IMR-90 (cell line): Measurements from ENCODE around the gene PRCP. TPM values are rescaled to one million over a fixed set of nuclear protein-coding genes. Genes with fewer than 3 reads are reported as not detected.

Experiments
- ATAC-seq: fragments of 200-7000 bp; cut with Tn5 transposase; 2 replicates; pipeline ENCODE4 v1.9.1; 2020; ENCODE audit warnings: low read depth, mild to moderate bottlenecking, moderate library complexity
- BruUV-seq: library from RNA; stranded (reverse); fragments of 400-500 nt; replicated peaks from 2 replicates; lab custom pipeline; 2021; lab: Mats Ljungman, UMichigan
- CTCF ChIA-PET: fragments of 300-600 bp; formaldehyde crosslinking; extraction: SDS; loops from one replicate; lab custom pipeline; 2021; ENCODE audit warnings: antibody characterized with exemption; lab: Yijun Ruan, JAX
- POLR2A ChIA-PET: fragments of 300-600 bp; sonication (Branson Sonifier 250); formaldehyde crosslinking; loops from one replicate; lab custom pipeline; 2022; ENCODE audit warnings: antibody characterized with exemption; ENCODE audit not compliant: unreplicated experiment; lab: Charles Lee
- DNase-seq: peaks from one replicate; pipeline ENCODE4 v3.0.0; 2013
- H2AFZ ChIP-seq: replicated peaks from 2 replicates; pipeline ENCODE3; 2013; ENCODE audit warnings: low read length, mild to moderate bottlenecking; ENCODE audit not compliant: poor library complexity
- H2AK5ac ChIP-seq: 2 replicates; pipeline ENCODE4 v1.6.1; 2013; ENCODE audit warnings: low read depth, low read length, inconsistent platforms
- H2AK9ac ChIP-seq: replicated peaks from 2 replicates; pipeline ENCODE3; 2013; ENCODE audit warnings: mild to moderate bottlenecking, low read depth, low read length, moderate library complexity; ENCODE audit not compliant: poor library complexity
- H2BK120ac ChIP-seq: 2 replicates; pipeline ENCODE4 v1.6.1; 2013; ENCODE audit warnings: low read depth, low read length, inconsistent platforms
- H2BK15ac ChIP-seq: 3 replicates; pipeline ENCODE4 v1.6.1; 2013; ENCODE audit warnings: low read depth, low read length, inconsistent platforms
- H2BK20ac ChIP-seq: 2 replicates; pipeline ENCODE4 v1.6.1; 2013; ENCODE audit warnings: low read depth, mild to moderate bottlenecking, inconsistent platforms, low read length, moderate library complexity
- H2BK5ac ChIP-seq: 2 replicates; pipeline ENCODE4 v1.6.1; 2013; ENCODE audit warnings: mild to moderate bottlenecking, low read depth, low read length, inconsistent platforms; ENCODE audit not compliant: poor library complexity, severe bottlenecking
- H3K14ac ChIP-seq: replicated peaks from 2 replicates; pipeline ENCODE4 v1.6.1; 2013; ENCODE audit warnings: low read depth, low read length, inconsistent platforms
- H3K18ac ChIP-seq: 2 replicates; pipeline ENCODE4 v1.6.1; 2013; ENCODE audit warnings: low read depth, low read length, control low read depth
- H3K23ac ChIP-seq: 2 replicates; pipeline ENCODE4 v1.6.1; 2013; ENCODE audit warnings: low read depth, low read length, inconsistent platforms
- H3K27ac ChIP-seq: 2 replicates; pipeline ENCODE4 v1.5.1; 2013; ENCODE audit warnings: mild to moderate bottlenecking, control low read depth, low read length; ENCODE audit not compliant: insufficient read depth
- H3K27me3 ChIP-seq: 2 replicates; pipeline ENCODE4 v1.6.1; 2013; ENCODE audit warnings: low read length; ENCODE audit not compliant: control insufficient read depth, insufficient read depth
- H3K36me3 ChIP-seq: 2 replicates; pipeline ENCODE4 v1.6.1; 2013; ENCODE audit warnings: low read length, mixed read lengths; ENCODE audit not compliant: control insufficient read depth, insufficient read depth
- H3K4ac ChIP-seq: 2 replicates; pipeline ENCODE4 v1.6.1; 2013; ENCODE audit warnings: low read depth, low read length, inconsistent platforms
- H3K4me1 ChIP-seq: 2 replicates; pipeline ENCODE4 v1.6.1; 2013; ENCODE audit warnings: low read length, mixed read lengths; ENCODE audit not compliant: control insufficient read depth, insufficient read depth
- H3K4me2 ChIP-seq: 2 replicates; pipeline ENCODE4 v1.6.1; 2013; ENCODE audit warnings: low read depth, mild to moderate bottlenecking, control low read depth, low read length, moderate library complexity
- H3K4me3 ChIP-seq: 2 replicates; pipeline ENCODE4 v1.5.1; 2013; ENCODE audit warnings: low read depth, mild to moderate bottlenecking, control low read depth, low read length, moderate library complexity; ENCODE audit not compliant: insufficient read depth
- H3K56ac ChIP-seq: 2 replicates; pipeline ENCODE4 v1.6.1; 2013; ENCODE audit warnings: low read length, inconsistent platforms; ENCODE audit not compliant: insufficient read depth; ENCODE audit errors: extremely low read depth
- H3K79me1 ChIP-seq, 2 experiments: 2 replicates each; pipeline ENCODE4 v1.6.1; 2013; ENCODE audit warnings: low read length in 2 of 2, inconsistent platforms in 1 of 2, low read depth in 1 of 2
- H3K9ac ChIP-seq: 2 replicates; pipeline ENCODE4 v1.6.1; 2013; ENCODE audit warnings: low read depth, low read length, control low read depth
- H3K9me1 ChIP-seq: 2 replicates; pipeline ENCODE4 v1.6.1; 2013; ENCODE audit warnings: low read length, inconsistent platforms; ENCODE audit not compliant: insufficient read depth
- H3K9me3 ChIP-seq: 2 replicates; pipeline ENCODE4 v1.6.1; 2013; ENCODE audit warnings: low read length; ENCODE audit not compliant: control insufficient read depth, insufficient read depth
- H4K20me1 ChIP-seq: 2 replicates; pipeline ENCODE4 v1.6.1; 2013; ENCODE audit warnings: low read length, inconsistent platforms; ENCODE audit not compliant: insufficient read depth
- H4K5ac ChIP-seq: 2 replicates; pipeline ENCODE4 v1.6.1; 2013; ENCODE audit warnings: mild to moderate bottlenecking, low read depth, low read length, control low read depth
- H4K8ac ChIP-seq, 2 experiments: 2 replicates each; pipeline ENCODE4 v1.6.1; 2013; ENCODE audit warnings: low read depth in 2 of 2, low read length in 2 of 2, control low read depth in 1 of 2, inconsistent platforms in 1 of 2
- H4K91ac ChIP-seq: 2 replicates; pipeline ENCODE4 v1.6.1; 2013; ENCODE audit warnings: low read depth, low read length, inconsistent platforms; ENCODE audit not compliant: insufficient read depth
- CEBPB ChIP-seq: IDR thresholded peaks from 2 replicates; pipeline ENCODE4 v1.6.1; 2012; ENCODE audit warnings: low read depth, low read length, improper control_type of control experiment
- CHD1 ChIP-seq: IDR thresholded peaks from 2 replicates; pipeline ENCODE4 v1.6.1; 2012; ENCODE audit warnings: low read depth, low read length, improper control_type of control experiment
- FOS ChIP-seq: fragments of 150-350 bp; IDR thresholded peaks from 2 replicates; pipeline ENCODE4 v1.6.1; 2016; ENCODE audit warnings: low read depth, low read length
- MAFK ChIP-seq: IDR thresholded peaks from 2 replicates; pipeline ENCODE4 v1.6.1; 2012; ENCODE audit warnings: low read depth, low read length, improper control_type of control experiment
- MAZ ChIP-seq: IDR thresholded peaks from 2 replicates; pipeline ENCODE4 v1.6.1; 2012; ENCODE audit warnings: low read depth, mild to moderate bottlenecking, low read length, improper control_type of control experiment, moderate library complexity, borderline replicate concordance
- MXI1 ChIP-seq: IDR thresholded peaks from 2 replicates; pipeline ENCODE4 v1.6.1; 2012; ENCODE audit warnings: low read depth, mild to moderate bottlenecking, low read length, moderate library complexity, borderline replicate concordance
- NFE2L2 ChIP-seq: fragments of 150-350 bp; IDR thresholded peaks from 2 replicates; pipeline ENCODE4 v1.6.1; 2016; ENCODE audit warnings: low read depth, mild to moderate bottlenecking, low read length
- POLR2A ChIP-seq: IDR thresholded peaks from 2 replicates; pipeline ENCODE4 v1.6.1; 2012; ENCODE audit warnings: mild to moderate bottlenecking, low read depth, low read length
- RAD21 ChIP-seq: IDR thresholded peaks from 2 replicates; pipeline ENCODE4 v1.6.1; 2012; ENCODE audit warnings: low read length, improper control_type of control experiment
- RCOR1 ChIP-seq: IDR thresholded peaks from 2 replicates; pipeline ENCODE4 v1.6.1; 2012; ENCODE audit warnings: mild to moderate bottlenecking, low read length, improper control_type of control experiment; ENCODE audit not compliant: insufficient replicate concordance
- RFX5 ChIP-seq: IDR thresholded peaks from 2 replicates; pipeline ENCODE4 v1.8.0; 2012; ENCODE audit warnings: low read depth, mild to moderate bottlenecking, low read length, moderate library complexity
- SMC3 ChIP-seq: fragments of 150-350 bp; IDR thresholded peaks from 2 replicates; pipeline ENCODE4 v1.6.1; 2016; ENCODE audit warnings: low read depth, mild to moderate bottlenecking, antibody characterized with exemption, low read length, moderate library complexity
- USF2 ChIP-seq: fragments of 150-350 bp; IDR thresholded peaks from 2 replicates; pipeline ENCODE4 v1.6.1; 2017; ENCODE audit warnings: mild to moderate bottlenecking, antibody characterized with exemption, low read length, low read depth
- WGBS, 2 experiments: methylation state at CpG; one replicate each; pipeline versions ENCODE4 v1.1.5 to v1.1.7; 2013; ENCODE audit warnings: missing lambda C conversion rate in 2 of 2; ENCODE audit not compliant: insufficient read length in 1 of 2; ENCODE audit errors: extremely low coverage in 2 of 2; 5-methylcytosine and 5-hydroxymethylcytosine counted together
- dilution Hi-C: fragments of 300-500 bp; cut with HindIII; formaldehyde crosslinking; loops from one replicate; pipeline ENCODE4 v1.14.3; 2018; ENCODE audit warnings: low sequenced_read_pairs; ENCODE audit not compliant: unreplicated experiment
- in situ Hi-C: fragments of 300-500 bp; cut with MboI; formaldehyde crosslinking; loops from 3 replicates; pipeline ENCODE4 v1.14.3; 2019; ENCODE audit warnings: low sequenced_read_pairs, inconsistent platforms, mixed read lengths
- intact Hi-C: fragments of 100-400 bp; cut with micrococcal nuclease; formaldehyde crosslinking; loops from 2 replicates; pipeline ENCODE4 v1.10.0; 2022
- polyA plus RNA-seq, 3 experiments: library from polyadenylated mRNA; depleted of rRNA; stranded (reverse); fragments of >200 nt; gene quantifications; 2 replicates each; pipeline ENCODE4 v1.2.3, GENCODE V29; 2012; ENCODE audit warnings: low replicate concordance in 1 of 3
- total RNA-seq: library from RNA; depleted of rRNA; stranded (reverse); fragments of >200 nt; gene quantifications from 2 replicates; pipeline ENCODE4 v1.2.3, GENCODE V29; 2012
- TF ChIP-seq, protein P1 (sequence below): fragments of 150-350 bp; IDR thresholded peaks from 2 replicates; pipeline ENCODE4 v1.6.1; 2016; ENCODE audit warnings: low read depth, mild to moderate bottlenecking, low read length, moderate library complexity, borderline replicate concordance

Gene PRCP
- total and polyA plus RNA-seq, 2 of the 4 experiments (the other 2 are of a cell fraction) = 31.7 to 64.9 TPM

DNA sequence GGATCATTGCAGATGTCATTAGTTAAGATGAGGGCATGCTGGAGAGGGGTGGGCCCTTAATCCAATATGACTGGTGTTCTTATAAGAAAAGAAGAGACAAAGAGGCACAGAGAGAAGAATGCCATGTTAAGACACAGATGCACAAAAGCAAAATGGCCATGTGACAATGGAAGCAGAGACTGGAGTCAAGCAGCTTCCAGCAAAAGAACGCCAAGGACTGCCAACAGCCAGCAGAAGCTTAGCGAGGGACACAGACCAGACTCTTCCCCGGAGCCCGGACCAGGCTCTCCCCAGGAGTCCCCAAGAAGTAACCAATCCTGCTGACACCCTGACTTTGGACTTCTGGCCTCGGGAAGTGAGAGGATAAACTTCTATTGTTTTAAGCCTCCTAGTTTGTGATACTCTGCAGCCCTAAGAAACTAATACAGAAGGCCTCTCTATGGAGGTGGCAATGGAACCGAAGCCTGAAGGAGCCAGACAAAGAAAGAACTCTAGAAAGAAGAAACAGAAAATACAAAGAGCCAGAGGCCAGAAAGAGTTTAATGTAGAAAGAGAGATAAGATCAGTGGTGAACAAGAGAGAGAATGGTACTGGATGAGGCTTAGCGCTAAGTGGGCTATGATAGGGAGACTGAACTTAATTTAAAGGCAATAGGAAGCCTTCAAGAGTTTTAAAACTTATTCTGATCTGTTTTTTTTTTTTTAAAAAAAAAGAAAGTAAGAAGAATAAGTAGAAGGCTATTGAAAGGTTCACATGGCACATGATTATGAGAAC, 27.7 kb downstream of the PRCP start:
- in situ Hi-C loops = no loop called here
- WGBS, 2 experiments = 96% methylated on average over 3 of the region's 7 CpGs; no CpG with 5 or more reads in 1 of the 2 experiments
- TF ChIP-seq FOS (no peak), MXI1 (no peak), POLR2A (no peak), NFE2L2 (no peak), RAD21 (no peak), SMC3 (no peak), CHD1 (no peak), CEBPB (no peak), MAFK (no peak), MAZ (no peak), USF2 (no peak), RCOR1 (no peak), RFX5 (no peak)
- TF ChIP-seq, protein P1, sequence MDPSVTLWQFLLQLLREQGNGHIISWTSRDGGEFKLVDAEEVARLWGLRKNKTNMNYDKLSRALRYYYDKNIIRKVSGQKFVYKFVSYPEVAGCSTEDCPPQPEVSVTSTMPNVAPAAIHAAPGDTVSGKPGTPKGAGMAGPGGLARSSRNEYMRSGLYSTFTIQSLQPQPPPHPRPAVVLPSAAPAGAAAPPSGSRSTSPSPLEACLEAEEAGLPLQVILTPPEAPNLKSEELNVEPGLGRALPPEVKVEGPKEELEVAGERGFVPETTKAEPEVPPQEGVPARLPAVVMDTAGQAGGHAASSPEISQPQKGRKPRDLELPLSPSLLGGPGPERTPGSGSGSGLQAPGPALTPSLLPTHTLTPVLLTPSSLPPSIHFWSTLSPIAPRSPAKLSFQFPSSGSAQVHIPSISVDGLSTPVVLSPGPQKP = no peak

More for the DNA sequence above, 27.7 kb downstream of the PRCP start:
- no peak overlapping the region for H2AK9ac ChIP-seq
- 0 out of 4 replicates have a peak, but pooled peaks cover 0 to 6% of the 10 kb centered on the region in 2 experiments for H3K79me1 ChIP-seq
- BruUV-seq = no TSS peak
- H2BK120ac ChIP-seq = no peak overlapping the region
- no peaks in the 10 kb centered on the region for H4K20me1 ChIP-seq
- H4K8ac ChIP-seq = no peak overlapping the region
- no peak overlapping the region for H3K56ac ChIP-seq
- no peak overlapping the region for H3K18ac ChIP-seq
- intact Hi-C loops (no loop called here), dilution Hi-C loops (no loop called here)
- no peaks in the 10 kb centered on the region for H3K27me3 ChIP-seq
- H2AK5ac ChIP-seq = no peak overlapping the region
- no peak overlapping the region for H3K4me2 ChIP-seq
- no peak overlapping the region for H3K4me3 ChIP-seq
- ChIA-PET CTCF (no interaction called here), POLR2A (no interaction called here)
- no peak overlapping the region for H3K14ac ChIP-seq
- no peak overlapping the region for H2BK5ac ChIP-seq
- no peak for ATAC-seq
- no peak overlapping the region for H2BK20ac ChIP-seq
- no peak overlapping the region for H3K4ac ChIP-seq
- H3K9me3 ChIP-seq = no peaks in the 10 kb centered on the region
- H4K91ac ChIP-seq = no peak overlapping the region
- H3K27ac ChIP-seq = no peak overlapping the region
- no peak overlapping the region for H2BK15ac ChIP-seq
- no peak overlapping the region for H3K9ac ChIP-seq
- no peak overlapping the region for H4K5ac ChIP-seq
- H3K23ac ChIP-seq = no peak overlapping the region
- DNase-seq = no peak
- H3K9me1 ChIP-seq = no peaks in the 10 kb centered on the region; the same call in 1 of the 2 replicates
- no peaks in the 10 kb centered on the region for H3K36me3 ChIP-seq
- no peak overlapping the region for H2AFZ ChIP-seq
- H3K4me1 ChIP-seq = 0 out of 2 replicates have a peak, but pooled peaks cover 3% of the 10 kb centered on the region
